ENCODE data around the gene SESTD1.
"Not testable (repeated sequence)": the region's sequence is repeated elsewhere in the genome, so short reads cannot be mapped to it uniquely, and the experiment has no call there.

The SESTD1 gene

DNA sequence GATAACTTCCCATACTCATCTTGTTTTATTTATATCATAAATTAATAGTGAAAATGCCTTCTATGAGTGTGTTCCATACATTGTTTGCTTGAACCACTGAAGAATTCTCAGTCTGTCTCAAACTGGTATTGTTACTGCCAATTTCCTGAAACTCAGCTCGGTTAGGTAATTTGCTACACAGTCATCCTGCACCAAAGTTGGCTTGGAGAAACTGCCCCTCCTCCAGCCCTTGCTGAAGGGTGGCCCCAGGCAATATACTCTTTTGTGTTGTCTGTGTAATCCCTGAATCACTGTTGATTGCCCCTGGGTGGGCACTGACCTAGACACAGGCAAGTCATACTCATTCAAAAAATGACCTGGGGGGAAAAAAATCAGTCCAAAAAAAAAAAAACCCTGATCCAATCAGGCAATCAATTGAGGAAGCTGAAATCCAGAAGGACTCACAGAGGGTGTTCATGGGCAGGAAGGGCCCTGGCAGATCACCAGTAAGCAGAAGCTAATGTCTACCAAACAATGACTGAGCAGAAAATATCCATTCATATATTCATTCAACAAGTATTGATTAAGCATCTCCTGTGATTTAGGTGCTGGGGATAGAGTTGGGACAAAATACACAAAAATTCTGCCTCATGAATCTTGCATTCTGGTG, 3.8 kb upstream of the SESTD1 start:
- DNase-seq (ENCODE audit: low spot score), result no peak

DNA sequence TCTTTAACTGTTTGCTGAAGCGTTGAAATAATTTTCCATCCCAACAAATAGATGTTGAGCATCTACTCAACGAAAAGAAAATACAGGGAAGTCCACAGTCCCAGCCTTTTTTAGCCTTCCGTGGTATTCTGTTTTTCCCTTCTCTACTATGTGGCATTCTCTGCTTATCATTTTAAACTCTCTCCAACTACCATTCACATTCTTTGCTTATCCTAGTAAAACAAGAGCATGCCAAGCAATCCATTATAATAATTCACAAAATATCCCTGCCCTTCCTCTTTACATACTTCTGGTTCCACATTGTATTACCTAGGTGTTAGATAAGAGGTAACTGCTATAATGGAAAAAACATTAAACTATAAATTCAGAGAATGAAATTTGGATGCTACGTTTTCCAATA, 1.6 kb upstream of the SESTD1 start:
- no peak for DNase-seq (ENCODE audit: low spot score)

DNA sequence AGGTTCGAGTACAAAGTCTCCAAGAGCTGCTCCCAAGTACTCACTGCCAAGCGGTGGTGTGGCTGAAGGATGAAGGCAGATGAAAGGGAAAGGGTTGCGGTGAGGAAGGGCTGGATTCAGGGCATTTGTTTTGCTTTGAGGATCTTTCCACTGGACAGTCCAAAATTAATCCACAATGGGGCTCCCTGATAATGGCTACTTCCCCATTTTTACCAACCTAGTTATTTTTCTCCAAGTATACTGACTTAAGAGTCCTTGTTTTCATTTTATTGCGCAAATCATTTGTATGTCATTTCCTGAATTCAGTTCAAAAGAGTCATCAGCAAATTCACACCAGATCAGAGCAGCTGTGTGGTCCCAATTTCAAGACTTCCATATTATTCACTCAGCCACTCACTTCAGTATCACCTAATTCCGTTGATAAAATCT, 464 bp upstream of the SESTD1 start:
- DNase-seq (ENCODE audit: low spot score), result no peak

DNA sequence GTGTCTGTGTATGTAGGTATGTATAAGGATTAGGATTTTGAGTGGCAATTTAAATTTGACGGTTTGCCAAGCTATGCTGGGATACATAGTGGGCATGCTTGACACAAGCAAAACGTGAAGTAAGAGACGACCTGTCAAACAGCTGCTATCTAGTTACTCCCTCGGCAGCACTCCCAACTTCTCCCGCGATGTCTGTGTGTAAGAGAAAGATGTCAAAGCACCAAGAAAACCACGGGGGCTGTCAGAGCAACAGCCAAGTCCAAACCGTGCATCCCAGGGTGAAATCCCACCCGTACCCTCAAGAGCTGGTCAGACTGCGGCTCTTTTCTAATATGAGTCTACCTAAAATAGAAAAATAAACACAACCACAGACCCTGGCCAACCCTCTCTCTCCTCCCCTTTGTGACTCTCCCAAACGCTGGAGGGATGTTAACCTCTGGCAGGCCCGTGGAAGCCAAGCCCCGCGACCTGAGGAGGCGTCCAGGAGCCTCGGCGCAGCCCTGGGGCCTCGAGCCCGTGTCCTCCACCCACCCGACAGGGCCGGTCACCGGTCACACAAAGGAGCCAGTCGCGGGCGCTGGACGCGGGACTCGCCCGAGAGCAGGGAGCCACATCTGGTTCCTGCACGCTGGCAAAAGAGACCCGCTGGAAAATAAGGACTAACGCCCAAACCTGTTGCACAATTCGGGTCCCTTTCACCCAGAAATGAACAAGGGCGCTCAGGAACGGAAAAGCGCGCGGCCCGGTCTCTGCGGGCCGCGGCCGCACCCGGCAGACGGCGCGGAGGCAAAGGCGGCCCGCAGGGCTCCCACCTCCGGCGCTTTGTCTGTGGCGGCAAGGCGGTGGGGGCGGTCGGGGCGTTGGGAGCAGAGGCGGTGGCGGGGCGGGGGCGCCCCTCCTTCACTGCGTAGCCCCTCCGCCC, 925 bp downstream of the SESTD1 start:
- peak; percentile 57 for DNase-seq (ENCODE audit: low spot score)

DNA sequence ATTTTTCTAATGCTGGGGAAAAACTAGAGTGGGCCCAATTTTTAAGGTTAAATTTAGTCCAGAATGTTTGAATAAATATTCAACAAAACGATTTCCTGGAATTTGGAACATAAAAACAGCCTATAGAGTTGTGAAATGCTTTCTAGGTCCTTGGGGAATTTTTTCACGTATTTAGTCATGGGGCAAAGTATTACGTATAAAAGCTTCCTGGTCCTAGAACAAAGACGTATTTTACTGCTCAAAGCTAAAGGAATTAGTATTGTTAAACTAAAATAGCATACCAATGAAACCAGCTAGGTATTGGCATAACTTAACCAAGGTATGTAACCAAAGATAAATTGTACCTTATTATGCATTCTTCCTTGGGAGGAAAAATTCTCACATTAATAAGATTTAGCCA, 1.6 kb downstream of the SESTD1 start:
- no peak for DNase-seq (ENCODE audit: low spot score)

DNA sequence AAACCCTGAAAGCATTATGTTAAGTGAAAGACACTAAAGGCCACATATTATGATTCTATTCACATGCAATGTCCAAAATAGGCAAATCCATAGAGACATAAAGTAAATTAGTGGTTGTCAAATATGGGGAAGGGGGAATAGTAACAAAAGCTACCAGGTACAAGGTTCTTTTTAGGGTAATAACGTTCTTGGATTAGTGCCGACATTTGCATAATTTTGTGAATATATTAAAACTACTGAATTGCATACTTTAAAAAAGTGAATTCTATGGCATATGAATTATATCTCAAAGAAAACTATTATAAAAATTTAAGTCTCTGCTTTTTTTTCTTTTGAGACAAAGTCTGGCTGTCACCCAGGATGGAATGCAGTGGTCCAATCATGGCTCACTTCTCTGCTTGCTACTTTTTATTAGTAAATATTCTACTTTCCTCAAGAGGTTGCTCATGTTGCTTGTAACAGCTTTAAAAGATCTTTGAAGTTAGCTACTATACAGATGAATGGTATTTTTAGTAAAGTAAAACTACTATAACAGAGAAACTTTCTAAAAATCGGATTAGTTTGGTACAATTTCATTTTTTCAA, 2.5 kb downstream of the SESTD1 start:
- no peak for DNase-seq (ENCODE audit: low spot score)

DNA sequence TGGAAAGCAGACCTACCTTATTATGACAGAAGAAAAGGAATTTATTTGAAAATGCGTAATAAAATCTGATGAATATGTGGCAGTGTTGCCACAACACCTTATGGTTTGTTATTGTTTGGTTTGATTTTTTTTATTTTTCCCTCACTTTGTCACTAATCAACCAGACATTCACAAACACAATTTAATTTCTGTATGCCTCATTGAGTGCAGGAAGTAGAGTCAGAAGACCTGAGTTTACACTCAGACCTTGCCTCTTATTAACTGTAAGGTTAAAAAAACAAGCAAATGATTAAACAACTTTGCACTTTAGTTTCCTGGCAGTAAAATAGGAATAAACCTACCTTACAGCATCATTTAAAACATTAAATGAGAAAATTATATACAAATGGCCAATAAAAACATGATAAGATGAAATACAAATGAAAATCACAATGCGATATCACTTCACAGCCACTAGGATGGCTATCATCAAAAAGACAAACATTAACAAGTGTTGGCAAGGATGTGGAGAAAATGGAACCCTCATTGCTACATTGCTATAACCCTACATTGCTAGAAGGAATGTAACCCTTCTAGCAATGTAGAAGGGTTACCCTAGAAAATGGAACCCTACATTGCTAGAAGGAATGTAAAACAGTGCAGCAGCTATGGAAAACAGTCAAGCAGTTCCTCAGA, 3.3 kb downstream of the SESTD1 start:
- DNase-seq (ENCODE audit: low spot score), result no peak

DNA sequence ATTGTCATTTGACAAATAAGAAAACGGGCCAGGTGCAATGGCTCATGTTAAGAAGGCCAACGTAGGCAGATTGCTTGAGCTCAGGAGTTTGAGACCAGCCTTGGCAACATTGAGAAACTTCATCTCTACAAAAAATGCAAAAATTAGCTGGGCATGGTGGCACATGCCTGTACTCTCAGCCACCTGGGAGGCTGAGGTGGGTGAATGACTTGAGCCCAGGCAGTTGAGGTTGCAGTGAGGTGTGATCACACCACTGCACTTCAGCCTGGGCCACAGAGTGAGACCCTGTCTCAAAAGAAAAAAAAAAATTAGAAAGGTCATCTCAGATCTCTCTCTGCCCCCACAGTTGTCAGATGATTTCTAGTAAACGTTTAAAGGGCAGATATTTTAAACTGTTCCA, 4.4 kb downstream of the SESTD1 start:
- no peak for DNase-seq (ENCODE audit: low spot score)

DNA sequence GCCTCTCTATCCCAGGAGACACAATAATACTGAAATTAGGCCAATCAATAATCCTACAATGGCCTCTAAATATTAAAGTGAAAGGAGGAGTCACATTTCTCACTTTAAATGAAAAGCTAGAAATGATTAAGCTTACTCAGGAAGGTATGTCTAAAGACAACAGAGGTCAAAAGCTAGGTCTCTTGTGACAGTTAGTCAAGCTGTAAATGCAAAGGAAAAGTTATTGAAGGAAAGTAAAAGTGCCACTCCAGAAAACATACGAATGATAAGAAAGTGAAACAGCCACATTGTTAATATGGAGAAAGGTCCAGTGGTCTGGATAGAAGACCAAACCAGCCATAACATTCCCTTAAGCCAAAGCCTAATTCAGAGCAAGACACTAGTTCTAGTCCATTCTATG, 9.5 kb downstream of the SESTD1 start:
- no peak for DNase-seq (ENCODE audit: low spot score)

DNA sequence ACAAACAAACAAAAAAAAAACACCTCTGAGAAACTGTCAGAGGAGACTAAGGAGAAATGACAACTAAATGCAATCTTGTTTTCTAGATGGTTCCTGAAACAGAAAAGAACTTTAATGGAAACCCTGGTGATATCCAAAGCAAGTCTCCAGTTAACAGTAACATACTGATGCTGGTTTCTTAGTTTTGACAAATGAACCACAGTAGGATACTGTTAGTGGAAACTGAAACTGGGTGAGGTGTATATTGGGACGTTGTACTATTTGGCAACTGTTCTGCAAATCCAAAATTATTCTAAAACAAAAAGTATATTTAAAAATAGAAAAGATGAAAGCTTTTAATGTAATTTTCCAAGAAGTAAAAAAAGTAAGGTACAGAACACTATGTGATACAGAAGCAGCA, 11.4 kb downstream of the SESTD1 start:
- no peak for DNase-seq (ENCODE audit: low spot score)

DNA sequence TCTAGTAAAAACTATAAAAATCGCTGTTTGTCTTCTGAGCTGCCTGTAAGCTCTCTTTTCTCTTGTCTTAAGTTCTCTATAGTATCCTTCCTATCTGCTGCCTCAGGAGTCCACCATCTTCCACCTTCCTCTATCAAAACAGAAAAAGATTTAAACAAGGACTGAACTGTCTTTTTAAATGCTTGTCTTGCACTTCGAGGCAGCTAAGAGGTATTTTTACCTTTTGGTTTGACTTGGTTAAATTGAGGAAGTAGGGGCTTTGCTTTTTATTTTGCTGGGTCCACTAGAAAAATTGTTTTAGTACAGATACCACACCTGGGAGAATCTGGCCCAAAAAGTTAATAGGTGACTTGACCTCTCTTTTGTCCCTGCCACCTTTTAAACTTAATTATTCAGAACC, 12.2 kb downstream of the SESTD1 start:
- no peak for DNase-seq (ENCODE audit: low spot score)

DNA sequence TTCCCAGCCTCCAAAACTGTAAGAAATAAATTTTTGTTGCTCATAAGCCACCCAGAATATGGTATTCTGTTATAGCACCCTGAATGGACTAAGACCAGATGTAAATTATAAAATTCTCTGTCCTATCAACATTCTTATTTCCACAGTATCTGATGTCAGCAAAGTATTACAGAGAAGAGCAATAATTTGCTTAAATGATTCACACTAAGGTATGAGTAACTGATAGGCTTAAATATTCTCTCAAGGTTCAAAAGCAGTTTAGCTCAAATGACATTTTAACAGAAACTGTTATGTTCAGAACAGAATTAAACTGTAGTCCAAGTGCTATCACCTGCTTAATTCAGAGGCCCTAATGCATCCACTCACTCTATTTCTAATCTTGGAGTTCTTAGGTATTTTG, 12.8 kb downstream of the SESTD1 start:
- no peak for DNase-seq (ENCODE audit: low spot score)

DNA sequence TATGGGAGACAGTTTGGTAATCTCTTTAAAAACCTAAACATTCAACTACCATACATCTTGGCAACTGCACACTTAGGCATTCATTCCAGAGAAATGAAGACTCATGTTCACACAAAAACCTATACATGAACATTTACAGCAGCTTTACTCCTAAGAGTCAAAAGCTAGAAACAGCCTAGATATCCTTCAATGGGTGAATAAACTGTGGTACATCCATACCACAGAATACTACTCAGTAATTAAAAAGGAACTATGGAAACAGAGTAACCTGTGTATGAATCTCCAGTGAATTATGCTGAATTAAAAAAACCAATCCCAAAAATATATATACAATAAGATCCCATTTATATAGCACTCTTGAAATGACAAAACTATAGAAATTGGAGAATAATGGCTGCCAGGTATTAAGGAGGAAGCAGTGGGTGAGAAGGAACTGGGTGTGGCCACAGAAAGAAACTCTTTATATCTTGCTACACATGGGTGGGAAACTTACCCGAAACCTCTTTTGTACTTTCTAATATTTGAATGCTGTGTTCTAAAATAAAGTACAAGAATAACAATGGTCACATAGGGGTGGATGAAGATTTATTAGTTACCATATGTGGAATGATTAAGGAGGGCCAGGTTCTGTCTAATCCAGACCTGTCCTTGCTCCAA, 13.7 kb downstream of the SESTD1 start:
- no peak for DNase-seq (ENCODE audit: low spot score)

DNA sequence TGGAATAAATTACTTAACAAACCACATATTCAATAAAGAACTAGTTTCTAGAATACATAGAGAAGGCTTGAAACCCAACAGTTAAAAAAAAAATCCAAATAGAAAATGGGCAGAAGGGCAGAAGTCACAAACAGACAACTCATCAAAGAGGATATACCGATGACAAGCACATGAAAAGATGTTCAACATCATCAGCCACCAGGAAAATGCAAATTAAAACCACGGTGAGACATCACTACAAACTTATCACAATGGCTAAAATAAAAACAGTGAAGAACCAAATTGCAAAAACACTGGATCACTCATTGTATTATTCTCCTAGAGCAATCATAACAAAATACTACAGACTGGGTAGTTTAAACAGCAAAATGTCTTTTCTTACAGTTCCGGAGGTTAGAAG, 14.5 kb downstream of the SESTD1 start:
- DNase-seq (ENCODE audit: low spot score), result no peak

DNA sequence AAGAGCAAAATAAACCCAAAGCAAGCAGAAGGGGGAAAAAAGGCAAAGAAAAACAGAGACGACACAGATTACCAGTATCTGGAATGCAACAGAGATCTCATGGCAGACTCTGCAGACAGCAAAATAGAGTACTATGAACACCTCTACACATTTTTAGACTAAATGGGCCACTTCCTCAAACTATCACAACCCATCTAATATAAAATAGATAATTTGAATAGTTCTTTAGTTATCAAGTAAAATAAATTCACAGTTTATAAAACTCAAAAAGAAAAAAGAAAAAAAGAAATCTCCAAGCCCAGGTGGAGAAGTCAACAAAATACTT, 16.6 kb downstream of the SESTD1 start:
- DNase-seq (ENCODE audit: low spot score), result no peak

DNA sequence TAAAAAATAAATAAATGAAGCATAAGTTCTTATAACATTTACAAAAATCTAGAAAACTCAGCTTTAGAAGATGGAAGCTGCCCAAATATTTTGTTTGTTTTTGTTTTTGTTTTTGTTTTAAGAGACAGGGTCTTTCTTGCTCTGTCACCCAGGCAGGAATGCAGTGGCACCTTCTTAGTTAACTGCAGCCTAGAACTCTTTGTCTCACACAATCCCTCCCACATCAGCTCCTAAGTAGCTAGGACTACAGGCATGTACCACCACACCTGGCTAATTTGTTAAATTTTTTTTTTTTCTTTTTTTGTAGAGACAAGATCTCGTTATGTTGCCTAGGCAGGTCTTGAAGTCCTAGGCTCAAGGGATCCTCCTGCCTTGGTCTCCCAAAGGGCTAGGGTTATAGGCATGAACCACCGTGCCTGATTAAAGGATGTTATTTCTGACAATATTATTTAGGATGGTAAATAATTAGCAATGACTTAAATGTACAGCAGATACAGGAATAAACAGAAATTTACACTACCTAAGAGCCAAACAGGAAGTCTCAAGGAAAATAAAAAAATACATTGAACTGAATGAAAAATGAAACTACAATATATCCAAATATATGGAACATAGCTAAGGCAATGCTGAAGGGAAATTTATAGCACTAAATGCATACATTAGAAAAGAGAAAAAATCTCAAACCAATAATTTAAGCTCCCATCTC, 17.2 kb downstream of the SESTD1 start:
- no peak for DNase-seq (ENCODE audit: low spot score)

DNA sequence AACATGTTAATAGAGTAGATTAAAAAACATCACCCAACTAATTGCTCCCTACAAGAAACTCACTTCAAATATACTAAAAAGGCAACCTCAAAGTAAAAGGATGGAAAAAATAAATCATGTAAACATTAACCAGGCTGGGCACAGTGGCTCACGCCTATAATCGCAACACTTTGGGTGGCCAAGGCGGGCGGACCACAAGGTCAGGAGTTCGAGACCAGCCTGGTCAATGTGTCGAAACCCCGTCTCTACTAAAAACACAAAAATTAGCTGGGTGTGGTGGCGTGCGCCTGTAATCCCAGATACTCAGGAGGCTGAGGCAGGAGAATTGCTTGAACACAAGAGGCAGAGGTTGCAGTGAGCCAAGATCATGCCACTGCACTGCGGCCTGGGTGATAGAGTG, 18.8 kb downstream of the SESTD1 start:
- DNase-seq (ENCODE audit: low spot score), result not testable (repeated sequence)

DNA sequence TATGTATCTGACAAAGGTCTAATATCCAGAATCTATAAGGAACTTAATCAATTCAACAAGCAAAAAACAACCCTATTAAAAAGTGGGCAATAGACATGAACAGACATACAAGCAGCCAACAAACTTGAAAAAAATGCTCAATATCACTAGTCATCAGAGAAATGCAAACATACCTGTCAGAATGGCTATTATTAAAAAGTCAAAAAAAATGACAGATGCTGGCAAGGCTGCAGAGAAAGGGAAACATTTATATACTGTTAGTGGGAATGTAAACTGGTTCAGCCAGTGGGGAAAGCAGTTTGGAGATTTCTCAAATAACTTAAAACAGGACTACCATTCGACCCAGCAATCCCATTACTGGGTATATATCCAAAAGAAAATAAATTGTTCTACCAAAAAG, 21.6 kb downstream of the SESTD1 start:
- no peak for DNase-seq (ENCODE audit: low spot score)

DNA sequence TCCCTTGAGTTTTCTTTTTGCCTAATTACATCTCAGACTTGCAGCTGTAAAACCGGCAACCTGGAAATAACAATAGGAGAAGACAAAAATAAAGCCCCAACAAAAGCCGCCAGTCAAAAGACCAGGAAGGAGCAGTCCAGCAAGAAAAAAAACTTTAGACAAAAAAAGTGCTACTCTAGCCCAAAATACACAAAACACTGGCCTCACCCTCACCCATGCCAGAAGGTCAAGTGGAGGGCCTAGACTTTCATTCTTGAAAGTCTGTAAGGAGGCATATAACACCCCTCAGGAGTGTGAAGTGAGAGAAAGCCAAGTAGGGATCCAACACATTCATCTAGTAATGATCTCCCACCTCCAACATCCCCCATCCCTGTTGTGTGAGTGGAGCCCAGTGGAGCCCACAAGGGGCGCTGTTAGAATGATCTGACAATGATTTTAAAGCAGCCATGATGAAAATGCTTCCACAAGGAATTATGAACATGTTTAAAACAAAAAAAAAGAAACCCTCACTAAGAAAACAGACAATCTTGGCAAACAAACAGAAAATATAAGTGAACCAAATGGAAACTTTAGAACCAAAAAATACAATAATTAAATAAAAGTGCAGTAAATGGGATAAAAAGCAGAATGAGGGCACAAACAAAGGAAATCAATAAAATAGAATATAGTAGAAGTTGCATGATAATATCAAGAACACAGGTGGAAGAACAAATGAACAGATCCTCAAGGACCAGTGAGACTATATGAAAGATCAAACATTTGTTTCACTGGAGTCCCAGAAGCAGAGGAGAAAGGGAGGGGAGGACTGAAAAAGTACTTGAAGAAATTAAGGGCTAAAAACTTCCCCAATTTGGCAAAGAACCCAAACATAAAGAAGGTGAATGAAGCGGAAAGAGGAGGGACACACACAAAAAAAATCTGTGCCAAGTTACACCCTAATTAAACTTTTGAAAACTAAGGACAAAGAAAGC, 23.9 kb downstream of the SESTD1 start:
- no peak for DNase-seq (ENCODE audit: low spot score)

DNA sequence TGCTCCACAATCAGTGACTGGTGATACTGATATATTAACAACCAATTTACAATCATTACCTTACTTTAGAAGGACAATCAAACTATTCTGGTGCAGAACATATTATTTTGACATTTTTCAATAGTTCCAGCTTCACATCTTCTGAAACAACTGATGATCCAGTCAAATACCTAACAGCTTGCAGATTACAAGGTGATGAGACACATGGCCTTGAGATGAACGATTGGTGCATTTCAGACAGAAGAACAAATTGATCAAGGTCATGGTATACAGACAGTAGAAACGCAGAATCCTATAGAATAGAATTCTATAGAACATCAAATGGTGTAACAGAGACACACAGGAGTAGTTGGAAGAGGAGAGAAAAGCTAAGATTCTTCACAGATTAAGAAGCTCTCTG, 24.8 kb downstream of the SESTD1 start:
- no peak for DNase-seq (ENCODE audit: low spot score)

All from putamen (tissue), 1 donor.